Tibial nerve (tissue), 4 donors: ENCODE results near the gene KPNA6. TPM values are rescaled to one million over a fixed set of nuclear protein-coding genes. Genes with fewer than 3 reads are reported as not detected.
A peak's percentile ranks its signal among the peaks of the same experiment; 100 is the strongest.

Source experiments
- DNase-seq, 2 donors: peaks; one replicate each; pipeline ENCODE4 v3.0.0-alpha.2; 2019; ENCODE audit warnings: low spot score in 2 of 2
- H3K27ac ChIP-seq, 4 donors: fragments of 200-600 bp; sonication (generic) in 3 of 4; one replicate each; pipeline ENCODE4 v1.5.1; 2017 to 2019; ENCODE audit warnings: mild to moderate bottlenecking in 1 of 4
- H3K27me3 ChIP-seq, 2 donors: fragments of 200-600 bp; sonication (generic) in 1 of 2; one replicate each; pipeline versions ENCODE4 v1.5.1 to v1.6.0; 2017 to 2019
- H3K36me3 ChIP-seq, 3 donors: fragments of 200-600 bp; sonication (generic); one replicate each; pipeline ENCODE4 v1.5.1; 2018 to 2019
- H3K4me1 ChIP-seq, 4 donors: fragments of 200-600 bp; sonication (generic) in 3 of 4; one replicate each; pipeline ENCODE4 v1.5.1; 2017 to 2019
- H3K4me3 ChIP-seq, 4 donors: fragments of 200-600 bp; sonication (generic) in 3 of 4; one replicate each; pipeline ENCODE4 v1.5.1; 2017 to 2019; ENCODE audit warnings: mild to moderate bottlenecking in 1 of 4, moderate library complexity in 1 of 4
- H3K9me3 ChIP-seq, 4 donors: fragments of 200-600 bp; sonication (generic) in 3 of 4; one replicate each; pipeline ENCODE4 v1.5.1; 2017 to 2019
- CTCF ChIP-seq, 5 experiments: fragments of 200-600 bp in 3 of 5; fragments of 450-650 bp in 2 of 5; sonication (generic) in 3 of 5; IDR thresholded peaks; one replicate each; pipeline ENCODE4 v1.5.1; 2016 to 2019; ENCODE audit warnings: antibody characterized with exemption in 5 of 5, mild to moderate bottlenecking in 3 of 5, moderate library complexity in 2 of 5
- EP300 ChIP-seq, 2 donors: sonication (generic); formaldehyde crosslinking; IDR thresholded peaks; one replicate each; pipeline ENCODE4 v1.6.1; 2017; ENCODE audit warnings: antibody characterized with exemption in 2 of 2, mild to moderate bottlenecking in 1 of 2
- POLR2A ChIP-seq, 2 donors: fragments of 450-650 bp; IDR thresholded peaks; one replicate each; pipeline ENCODE4 v1.6.1; 2017; ENCODE audit warnings: antibody characterized with exemption in 2 of 2, mild to moderate bottlenecking in 2 of 2, moderate library complexity in 2 of 2
- WGBS, 2 donors: methylation state at CpG; one replicate each; pipeline ENCODE4 v1.1.5; 2018; 5-methylcytosine and 5-hydroxymethylcytosine counted together
- total RNA-seq, 4 donors: library from RNA; depleted of rRNA; stranded (reverse); fragments of >200 nt; gene quantifications; one replicate each; pipeline ENCODE4 v1.1.0, GENCODE V29; 2016

KPNA6 gene
- total RNA-seq, 4 donors from 2014 or later = 30.3 to 39.3 (median 33.5) TPM

GRCh38 chr1:32104127-32104526, 3.7 kb upstream of the KPNA6 start:
- H3K4me3 ChIP-seq = no peak overlapping the region
- H3K36me3 ChIP-seq = peaks cover 0 to 36% (median 0%) of the 10 kb centered on the region in 3 donors
- DNase-seq = no peak
- no peak overlapping the region for H3K27ac ChIP-seq
- peaks cover 0 to 13% (median 3%) of the 10 kb centered on the region in 4 donors for H3K4me1 ChIP-seq
- no peaks in the 10 kb centered on the region for H3K9me3 ChIP-seq
- 72 to 83% methylated on average over 4 of the region's 4 CpGs for WGBS, 2 donors
- H3K27me3 ChIP-seq = no peaks in the 10 kb centered on the region
- TF ChIP-seq CTCF (IDR thresholded peaks at IDR 0.05) (no peak), EP300 (IDR thresholded peaks at IDR 0.05) (no peak)

- Histone ChIP-seq H3K27ac (no peak overlapping the region), H3K36me3 (peaks cover 0 to 24% (median 0%) of the 10 kb centered on the region in 3 donors), H3K4me1 (peaks cover 0 to 25% (median 13%) of the 10 kb centered on the region in 4 donors), H3K27me3 (no peaks in the 10 kb centered on the region), H3K4me3 (no peak overlapping the region), H3K9me3 (no peaks in the 10 kb centered on the region)
- DNase-seq = no peak
- no peak for TF ChIP-seq POLR2A (IDR thresholded peaks at IDR 0.05)
- no peak for TF ChIP-seq EP300 (IDR thresholded peaks at IDR 0.05)
- TF ChIP-seq CTCF (IDR thresholded peaks at IDR 0.05) = no peak
- 88 to 91% methylated on average over 1 of the region's 1 CpG for WGBS, 2 donors
These were observed 2.5 kb upstream of the KPNA6 start for GRCh38 chr1:32105338-32105737.

GRCh38 chr1:32106663-32107275, 1.1 kb upstream of the KPNA6 start:
- Histone ChIP-seq H3K4me1 (peaks cover 0 to 39% (median 23%) of the 10 kb centered on the region in 4 donors), H3K27ac (no peak overlapping the region), H3K9me3 (no peaks in the 10 kb centered on the region), H3K4me3 (peak overlapping the region in 1 of 4 donors; percentile 76), H3K36me3 (peaks cover 0 to 11% (median 0%) of the 10 kb centered on the region in 3 donors), H3K27me3 (no peaks in the 10 kb centered on the region)
- WGBS, 2 donors = 85 to 91% methylated on average over 9 of the region's 9 CpGs
- no peak for TF ChIP-seq POLR2A (IDR thresholded peaks at IDR 0.05)
- TF ChIP-seq EP300 (IDR thresholded peaks at IDR 0.05) = no peak
- TF ChIP-seq CTCF (IDR thresholded peaks at IDR 0.05) = no peak
- no peak for DNase-seq

- Histone ChIP-seq H3K4me1 (peaks cover 0 to 72% (median 29%) of the 10 kb centered on the region in 4 donors), H3K27ac (no peak overlapping the region), H3K9me3 (no peaks in the 10 kb centered on the region), H3K27me3 (no peaks in the 10 kb centered on the region), H3K36me3 (peaks cover 0 to 9% (median 0%) of the 10 kb centered on the region in 3 donors), H3K4me3 (no peak overlapping the region)
- TF ChIP-seq POLR2A (IDR thresholded peaks at IDR 0.05) (no peak), EP300 (IDR thresholded peaks at IDR 0.05) (no peak)
- DNase-seq = no peak
- WGBS, 2 donors = 84 to 97% methylated on average over 2 of the region's 2 CpGs
These were observed 3.3 kb downstream of the KPNA6 start for GRCh38 chr1:32111040-32111623.

- no peak overlapping the region for H3K4me3 ChIP-seq
- no peak for DNase-seq
- peaks cover 0 to 9% (median 0%) of the 10 kb centered on the region in 3 donors for H3K36me3 ChIP-seq
- no peak for TF ChIP-seq POLR2A (IDR thresholded peaks at IDR 0.05)
- no peak for TF ChIP-seq EP300 (IDR thresholded peaks at IDR 0.05)
- TF ChIP-seq CTCF (IDR thresholded peaks at IDR 0.05) = no peak
- no peak overlapping the region for H3K27ac ChIP-seq
- H3K27me3 ChIP-seq = no peaks in the 10 kb centered on the region
- no peaks in the 10 kb centered on the region for H3K9me3 ChIP-seq
- H3K4me1 ChIP-seq = peaks cover 0 to 76% (median 29%) of the 10 kb centered on the region in 4 donors
These were observed 3.9 kb downstream of the KPNA6 start for GRCh38 chr1:32111789-32112188.
